Measurements from ENCODE around the gene TAS1R1. TPM values are rescaled to one million over a fixed set of nuclear protein-coding genes. Genes with fewer than 3 reads are reported as not detected.

Gene TAS1R1
- total and polyA plus RNA-seq, 9 of the 15 experiments (the other 6 are each of a cell fraction or from before 2014, with no cell fraction given) = 0.06 TPM; not detected in 8

- TF ChIP-seq ZBTB34 (CRISPR knock-in tag; IDR thresholded peaks at IDR 0.05) = no peak
- no peak for TF ChIP-seq ZNF589 (CRISPR knock-in tag; IDR thresholded peaks at IDR 0.05; ENCODE audit: low read depth)
- 0 out of 2 replicates have a peak, but pooled peaks have one; percentile 5 for TF ChIP-seq TEAD4 (IDR thresholded peaks at IDR 0.05; ENCODE audit: low read length)
- no peak for TF ChIP-seq TEAD4 (CRISPR knock-in tag; IDR thresholded peaks at IDR 0.05; ENCODE audit: borderline replicate concordance)
- TF ChIP-seq ZNF695 (CRISPR knock-in tag; IDR thresholded peaks at IDR 0.05) = no peak
- no peak for TF ChIP-seq ZKSCAN8 (CRISPR knock-in tag; IDR thresholded peaks at IDR 0.05)
- peak; percentile 10; the same call in 1 of the 2 replicates for TF ChIP-seq GABPB1 (CRISPR knock-in tag; IDR thresholded peaks at IDR 0.05)
- no peak for TF ChIP-seq ZNF224 (CRISPR knock-in tag; IDR thresholded peaks at IDR 0.05)
- no peak for TF ChIP-seq PURB (CRISPR knock-in tag; IDR thresholded peaks at IDR 0.05; ENCODE audit: low read depth)
- TF ChIP-seq NONO (IDR thresholded peaks at IDR 0.05; ENCODE audit: low read depth in 2 of 2, low read length in 1 of 2) = peak in 1 of 2 experiments; percentile 34; a peak in 1 of 4 replicates
- TF ChIP-seq NELFE (IDR thresholded peaks at IDR 0.05; ENCODE audit: insufficient read depth, insufficient read length) = no peak
- TF ChIP-seq RAD51 (IDR thresholded peaks at IDR 0.05; ENCODE audit: borderline replicate concordance, low read depth) = no peak
- no peak for TF ChIP-seq ERF (CRISPR knock-in tag; IDR thresholded peaks at IDR 0.05)
- no peak for TF ChIP-seq GTF3C2 (IDR thresholded peaks at IDR 0.05; ENCODE audit: borderline replicate concordance, extremely low read depth, insufficient read length)
- TF ChIP-seq ZC3H8 (IDR thresholded peaks at IDR 0.05) = no peak
- no peak for TF ChIP-seq ATF1 (CRISPR knock-in tag; IDR thresholded peaks at IDR 0.05)
- TF ChIP-seq ATF1 (tag; IDR thresholded peaks at IDR 0.05) = peak; percentile 21; the same call in 1 of the 2 replicates
- TF ChIP-seq HMGXB4 (CRISPR knock-in tag; IDR thresholded peaks at IDR 0.05) = 0 out of 2 replicates have a peak, but pooled peaks have one; percentile 18
- no peak for TF ChIP-seq TCF15 (CRISPR knock-in tag; IDR thresholded peaks at IDR 0.05)
- TF ChIP-seq DLX4 (CRISPR knock-in tag; IDR thresholded peaks at IDR 0.05) = no peak
- 0 out of 2 replicates have a peak, but pooled peaks have one; percentile 35 for TF ChIP-seq POLR2G (IDR thresholded peaks at IDR 0.05; ENCODE audit: low read depth, low read length)
- no peak for TF ChIP-seq FOXA3 (CRISPR knock-in tag; conservative IDR thresholded peaks at IDR 0.05 in 1 of 2, IDR thresholded peaks at IDR 0.05 in 1 of 2)
Measured at GRCh38 chr1:6600410-6601048, 45.4 kb downstream of the TAS1R1 start (continued).
